Uterus (tissue), 4 donors: ENCODE results near the gene SLFN14. TPM values are rescaled to one million over a fixed set of nuclear protein-coding genes. Genes with fewer than 3 reads are reported as not detected.
"Not testable (repeated sequence)": the region's sequence is repeated elsewhere in the genome, so short reads cannot be mapped to it uniquely, and the experiment has no call there.

Experiments
- DNase-seq, 2 donors: peaks; one replicate each; pipeline ENCODE4 v3.0.0-alpha.2; 2019 to 2020
- H3K27ac ChIP-seq, 2 donors: fragments of 200-600 bp; sonication (generic); 1 replicate in 1 of 2; 2 replicates in 1 of 2; pipeline ENCODE4 v1.5.1; 2016 to 2018
- H3K27me3 ChIP-seq, 2 donors: fragments of 200-600 bp; sonication (generic); one replicate each; pipeline ENCODE4 v1.5.1; 2018 to 2019; ENCODE audit warnings: control low read depth in 1 of 2
- H3K36me3 ChIP-seq, 2 donors: fragments of 200-600 bp; sonication (generic); one replicate each; pipeline ENCODE4 v1.5.1; 2019; ENCODE audit warnings: control low read depth in 1 of 2
- H3K4me1 ChIP-seq, 2 donors: fragments of 200-600 bp; sonication (generic); one replicate each; pipeline ENCODE4 v1.5.1; 2018 to 2019; ENCODE audit warnings: control low read depth in 1 of 2
- H3K4me3 ChIP-seq, 2 donors: fragments of 200-600 bp; sonication (generic); 1 replicate in 1 of 2; 2 replicates in 1 of 2; pipeline ENCODE4 v1.5.1; 2018 to 2019; ENCODE audit warnings: mild to moderate bottlenecking in 1 of 2
- H3K9me3 ChIP-seq, 2 donors: fragments of 200-600 bp; sonication (generic); one replicate each; pipeline ENCODE4 v1.5.1; 2019; ENCODE audit warnings: control low read depth in 1 of 2
- CTCF ChIP-seq, 4 experiments: fragments of 200-600 bp in 2 of 4; fragments of 450-650 bp in 2 of 4; sonication (generic) in 2 of 4; IDR thresholded peaks; one replicate each; pipeline ENCODE4 v1.5.1; 2016 to 2019; ENCODE audit warnings: antibody characterized with exemption in 4 of 4, mild to moderate bottlenecking in 2 of 4, moderate library complexity in 1 of 4
- POLR2A ChIP-seq, 2 donors: fragments of 450-650 bp; IDR thresholded peaks; one replicate each; pipeline ENCODE4 v1.6.1; 2016; ENCODE audit warnings: antibody characterized with exemption in 2 of 2, mild to moderate bottlenecking in 1 of 2, moderate library complexity in 1 of 2
- intact Hi-C: fragments of 100-400 bp; cut with DNase I; formaldehyde crosslinking; loops from one replicate; pipeline ENCODE4 v1.15.1; 2023; ENCODE audit warnings: low total_unique reads
- total RNA-seq, 4 donors: library from RNA; depleted of rRNA in 3 of 4; stranded (reverse); fragments of >200 nt in 3 of 4; gene quantifications; one replicate each; pipeline versions ENCODE4 v1.1.0 to v1.2.4, GENCODE V29; 2014 to 2023
- donor health status: DM: yes; HTN: yes; CAD: no.

Gene SLFN14
- total RNA-seq, 4 donors from 2014 or later, result 0.76 TPM; not detected in 3

GRCh38 chr17:35531160-35531559, 29.5 kb downstream of the SLFN14 start:
- no peak overlapping the region for H3K4me3 ChIP-seq

GRCh38 chr17:35529866-35530265, 30.8 kb downstream of the SLFN14 start:
- DNase-seq, result no peak
- H3K27me3 ChIP-seq, result no peaks in the 10 kb centered on the region
- no peaks in the 10 kb centered on the region for H3K4me1 ChIP-seq
- H3K36me3 ChIP-seq, result no peaks in the 10 kb centered on the region
- H3K4me3 ChIP-seq, result no peak overlapping the region
- intact Hi-C loops, result no loop called here
- H3K27ac ChIP-seq, result no peak overlapping the region
- no peaks in the 10 kb centered on the region for H3K9me3 ChIP-seq
- TF ChIP-seq POLR2A (IDR thresholded peaks at IDR 0.05) (no peak), CTCF (IDR thresholded peaks at IDR 0.05) (no peak)

More at GRCh38 chr17:35531160-35531559, 29.5 kb downstream of the SLFN14 start:
- Histone ChIP-seq H3K27me3 (no peaks in the 10 kb centered on the region), H3K9me3 (no peaks in the 10 kb centered on the region), H3K36me3 (no peaks in the 10 kb centered on the region), H3K4me1 (no peaks in the 10 kb centered on the region), H3K27ac (no peak overlapping the region)
- DNase-seq, result no peak
- TF ChIP-seq POLR2A (IDR thresholded peaks at IDR 0.05) (no peak), CTCF (IDR thresholded peaks at IDR 0.05) (no peak)
- intact Hi-C loops, result no loop called here

- H3K9me3 ChIP-seq, intact Hi-C loops: not testable (repeated sequence)
Observed at GRCh38 chr17:35529326-35529725, 31.3 kb downstream of the SLFN14 start.

DNA sequence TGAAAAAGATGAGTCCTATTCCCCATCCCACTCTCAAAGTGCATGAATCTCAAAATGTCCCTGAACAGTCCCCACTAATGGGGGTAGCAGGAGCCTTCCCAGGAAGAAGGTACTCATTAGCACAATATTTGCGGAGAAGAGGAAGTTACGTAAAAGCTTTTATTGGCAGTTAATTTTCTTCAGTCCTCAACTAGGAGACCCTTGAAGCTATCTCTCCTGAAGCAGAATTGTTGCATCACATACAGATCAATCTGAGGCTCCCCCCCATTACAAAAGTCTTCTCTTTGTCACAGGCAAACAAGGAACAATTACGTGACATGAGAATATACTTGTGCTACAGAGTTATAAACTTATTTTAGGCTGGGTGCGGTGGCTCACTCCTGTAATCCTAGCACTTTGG, 37.3 kb downstream of the SLFN14 start:
- Histone ChIP-seq H3K4me1 (no peaks in the 10 kb centered on the region), H3K9me3 (no peaks in the 10 kb centered on the region), H3K27me3 (no peaks in the 10 kb centered on the region), H3K36me3 (no peaks in the 10 kb centered on the region), H3K4me3 (no peak overlapping the region), H3K27ac (no peak overlapping the region)
- DNase-seq, result no peak
- TF ChIP-seq POLR2A (IDR thresholded peaks at IDR 0.05), result no peak
- intact Hi-C loops, result no loop called here

More at GRCh38 chr17:35529326-35529725, 31.3 kb downstream of the SLFN14 start:
- not testable (repeated sequence) for H3K4me3 ChIP-seq, H3K27me3 ChIP-seq, DNase-seq, H3K4me1 ChIP-seq, H3K27ac ChIP-seq, H3K36me3 ChIP-seq

DNA sequence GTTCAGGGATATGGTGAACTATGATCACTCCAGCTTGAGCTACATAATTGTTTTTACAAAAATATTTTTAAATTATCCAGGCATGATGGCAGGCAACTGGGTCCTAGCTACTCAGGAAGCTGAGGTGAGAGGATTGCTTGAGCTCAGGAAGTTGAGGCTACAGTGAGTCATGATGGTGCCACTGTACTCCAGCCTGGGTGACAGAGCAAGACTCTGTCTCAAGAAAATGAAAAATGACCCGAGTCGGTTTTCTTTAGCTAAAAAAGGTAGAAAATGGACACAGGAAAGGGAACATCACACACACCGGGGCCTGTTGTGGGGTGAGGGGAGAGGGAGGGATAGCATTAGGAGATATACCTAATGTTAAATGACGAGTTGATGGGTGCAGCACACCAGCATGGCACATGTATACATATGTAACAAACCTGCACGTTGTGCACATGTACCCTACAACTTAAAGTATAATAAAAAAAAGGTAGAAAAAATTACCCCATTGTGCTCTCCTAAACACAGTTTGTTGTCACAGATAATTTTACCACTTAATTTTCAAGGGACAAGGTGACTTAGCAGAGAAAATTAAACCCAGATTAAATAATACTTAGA, 38.9 kb downstream of the SLFN14 start:
- H3K4me3 ChIP-seq, H3K36me3 ChIP-seq, intact Hi-C loops, H3K4me1 ChIP-seq, H3K9me3 ChIP-seq, DNase-seq, H3K27me3 ChIP-seq, H3K27ac ChIP-seq: not testable (repeated sequence)

GRCh38 chr17:35521150-35521549, 39.5 kb downstream of the SLFN14 start:
- Histone ChIP-seq H3K9me3 (no peaks in the 10 kb centered on the region), H3K27ac (no peak overlapping the region), H3K36me3 (no peaks in the 10 kb centered on the region), H3K4me3 (no peak overlapping the region), H3K4me1 (no peaks in the 10 kb centered on the region), H3K27me3 (no peaks in the 10 kb centered on the region)
- no peak for TF ChIP-seq POLR2A (IDR thresholded peaks at IDR 0.05)
- no peak for TF ChIP-seq CTCF (IDR thresholded peaks at IDR 0.05)
- intact Hi-C loops, result no loop called here
- no peak for DNase-seq

GRCh38 chr17:35519906-35520442, 40.6 kb downstream of the SLFN14 start:
- Histone ChIP-seq H3K9me3 (no peaks in the 10 kb centered on the region), H3K36me3 (no peaks in the 10 kb centered on the region), H3K4me1 (no peaks in the 10 kb centered on the region), H3K27me3 (no peaks in the 10 kb centered on the region), H3K27ac (no peak overlapping the region), H3K4me3 (no peak overlapping the region)
- no peak for DNase-seq
- no peak for TF ChIP-seq CTCF (IDR thresholded peaks at IDR 0.05)
- no peak for TF ChIP-seq POLR2A (IDR thresholded peaks at IDR 0.05)
- intact Hi-C loops, result no loop called here
